HPDE6-E6E7 (cell line): ENCODE data around the gene LHX1.

Source experiments
- DNase-seq: peaks from one replicate; pipeline ENCODE4 v3.0.0; 2011; ENCODE audit warnings: missing footprints; ENCODE audit errors: extremely low spot score

The LHX1 gene

DNA sequence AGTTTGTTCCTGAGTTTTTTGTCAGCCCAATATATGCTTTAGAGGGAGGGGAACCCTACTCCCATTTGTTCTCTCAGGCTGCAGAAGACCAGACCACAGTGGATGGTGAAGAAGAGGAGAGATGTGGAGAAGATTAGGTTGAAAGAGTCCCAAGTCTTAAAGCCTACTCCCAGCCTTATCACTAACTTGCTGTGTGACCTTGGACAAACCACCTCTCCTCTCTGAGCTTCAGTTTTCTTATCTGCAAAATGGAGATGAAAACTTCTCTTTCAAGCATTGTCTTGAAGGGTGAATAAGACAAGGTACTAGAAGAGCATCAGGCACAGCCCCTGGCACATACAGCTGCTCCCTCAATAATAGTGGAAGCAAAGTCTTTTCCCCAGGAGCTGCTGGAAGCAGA lies 15.1 kb upstream of the LHX1 start:
- DNase-seq = no peak

DNA sequence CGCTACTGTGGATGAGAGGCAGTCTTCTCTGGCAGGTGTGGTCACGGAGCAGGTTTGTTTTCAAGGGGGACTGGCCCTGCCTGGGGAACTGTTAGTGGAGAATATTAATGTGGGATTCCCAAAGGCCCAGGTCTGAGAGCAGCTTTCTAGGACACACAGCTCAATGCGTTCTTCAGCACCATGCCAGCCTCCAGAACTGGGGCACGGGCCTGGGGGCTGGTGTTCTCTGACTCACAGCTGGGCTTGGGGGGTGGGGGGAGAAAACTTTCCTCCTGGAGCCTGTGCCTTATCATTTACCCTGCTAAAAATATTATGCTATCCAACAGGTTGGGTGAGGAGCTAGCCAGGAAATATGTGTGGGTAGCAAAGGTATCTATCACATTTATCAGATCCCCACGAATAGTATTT lies 13.5 kb upstream of the LHX1 start:
- no peak for DNase-seq

DNA sequence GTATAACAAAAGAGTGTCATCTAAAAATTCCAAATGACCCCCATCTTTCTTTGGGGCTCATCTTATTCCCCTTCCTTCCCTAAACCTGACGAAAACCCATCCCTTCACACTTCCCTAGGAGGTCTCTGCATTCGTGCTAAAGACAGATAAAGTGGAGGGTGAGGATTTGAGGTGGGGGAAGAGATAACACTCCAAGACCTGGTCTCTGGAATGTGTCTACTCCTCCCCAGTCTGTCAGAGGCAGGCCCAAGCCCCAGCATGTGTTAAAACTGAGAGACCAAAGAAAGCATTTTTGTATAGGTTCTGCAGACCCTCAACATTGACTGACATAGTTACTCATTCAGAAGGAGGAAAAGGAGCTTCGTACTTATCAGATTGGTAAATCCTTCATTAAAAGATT lies 11.0 kb upstream of the LHX1 start:
- no peak for DNase-seq

DNA sequence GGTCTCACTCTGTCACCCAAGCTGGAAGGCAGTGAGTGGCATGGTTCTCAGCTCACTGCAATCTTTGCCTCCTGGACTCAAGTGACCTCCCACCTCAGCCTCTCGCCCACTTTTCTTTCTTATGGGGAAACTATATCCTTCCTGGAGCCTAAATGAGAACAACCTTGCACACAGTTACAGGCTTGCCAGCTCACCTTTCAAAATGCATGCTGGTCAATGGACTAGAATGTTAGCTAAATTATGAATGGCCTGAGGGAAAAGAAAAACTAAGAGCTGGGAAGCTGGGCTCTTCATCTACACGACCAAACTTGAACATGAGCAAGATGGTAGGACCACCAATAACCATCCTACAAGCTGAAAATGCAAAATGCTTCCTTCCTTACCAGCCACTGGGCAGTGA lies 10.6 kb upstream of the LHX1 start:
- no peak for DNase-seq

DNA sequence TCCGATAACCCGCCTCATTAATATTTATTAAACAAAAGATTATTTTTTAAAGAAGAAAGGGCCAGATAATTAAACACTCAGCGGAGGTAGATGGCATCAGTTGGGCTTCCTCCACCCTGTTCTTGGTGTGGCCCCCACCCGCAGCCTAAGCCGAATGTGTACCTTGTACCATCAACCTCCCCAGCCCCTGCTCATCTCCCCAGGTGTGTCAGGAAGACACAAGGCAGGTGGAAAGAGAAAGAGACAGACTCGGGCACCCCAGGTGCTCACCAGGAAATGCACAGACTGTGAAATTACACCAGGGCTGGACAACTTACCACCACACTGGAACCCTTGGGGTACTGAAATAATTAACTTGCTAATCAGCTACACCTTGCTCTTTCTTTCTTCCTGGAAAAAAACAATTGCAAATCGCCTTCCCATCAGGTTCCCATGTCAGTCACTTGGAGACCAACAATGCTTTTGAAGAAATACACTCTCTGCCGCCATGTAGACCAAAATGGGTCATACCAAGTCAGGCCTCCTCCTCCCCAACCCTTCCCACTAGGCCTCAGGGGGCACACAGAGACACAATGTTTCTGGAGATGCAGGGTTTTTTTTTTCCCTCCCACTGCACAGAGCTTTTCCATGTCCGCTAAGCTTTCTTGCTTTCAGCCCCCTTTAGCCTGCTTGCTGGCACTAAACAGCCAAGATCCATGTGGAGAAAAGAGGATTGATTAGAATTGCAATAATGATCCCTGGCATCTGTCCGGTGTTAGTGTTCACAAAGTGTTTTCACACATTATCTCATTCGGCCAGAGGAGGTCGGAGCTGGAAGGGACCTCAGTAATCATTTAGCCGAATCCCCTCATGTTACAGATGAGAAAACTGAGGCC lies 8.6 kb upstream of the LHX1 start:
- no peak for DNase-seq

DNA sequence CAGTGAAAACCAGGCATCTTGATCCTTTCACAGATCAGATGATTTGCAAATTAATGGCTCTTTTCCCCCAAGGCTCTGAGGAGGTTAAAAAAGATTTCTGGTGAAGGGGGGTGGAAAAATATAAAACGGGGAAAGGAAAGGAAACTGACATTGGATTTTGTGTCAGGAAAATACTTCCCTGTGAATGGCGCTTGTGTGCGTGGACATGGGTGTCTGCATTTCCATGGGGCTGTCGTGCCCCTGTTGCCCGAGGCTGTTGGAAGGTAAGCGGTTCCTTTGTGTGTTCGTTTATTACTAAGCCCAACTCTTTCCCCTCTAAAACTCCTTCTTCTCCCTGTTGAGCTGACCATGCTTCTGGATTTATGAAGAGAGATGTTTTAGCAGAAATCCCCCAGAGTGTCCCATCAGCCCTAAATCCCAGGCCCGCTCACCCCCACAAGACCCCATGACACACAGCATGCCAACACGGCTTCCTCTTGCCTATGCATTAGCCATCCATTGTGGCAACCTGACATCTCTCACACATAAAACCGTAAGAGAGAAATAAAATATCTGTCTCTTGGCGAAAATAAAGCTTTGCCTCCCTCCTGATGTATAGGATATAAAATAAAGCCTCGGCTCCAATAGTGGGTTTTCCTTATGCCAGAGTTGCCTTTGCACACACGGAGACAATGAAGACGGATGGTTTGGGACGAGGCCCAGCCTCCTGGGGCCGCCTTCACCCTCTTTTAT lies 7.3 kb upstream of the LHX1 start:
- no peak for DNase-seq

DNA sequence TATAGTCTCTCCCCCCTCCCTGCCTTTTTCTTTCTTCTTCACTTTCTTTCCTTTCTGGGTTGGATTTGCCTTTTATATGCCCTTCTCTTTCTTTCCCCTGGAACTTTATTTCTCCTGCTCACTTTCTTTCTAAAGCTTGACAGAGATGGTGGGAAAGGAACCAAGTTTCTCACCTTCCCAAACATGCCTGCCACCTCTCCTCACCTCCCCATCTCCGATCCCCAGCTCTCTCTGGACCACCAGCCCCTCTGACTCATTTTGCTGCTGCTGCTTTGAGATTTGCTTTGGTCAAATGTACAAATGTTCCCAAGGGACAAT lies 6.7 kb upstream of the LHX1 start:
- DNase-seq = no peak

DNA sequence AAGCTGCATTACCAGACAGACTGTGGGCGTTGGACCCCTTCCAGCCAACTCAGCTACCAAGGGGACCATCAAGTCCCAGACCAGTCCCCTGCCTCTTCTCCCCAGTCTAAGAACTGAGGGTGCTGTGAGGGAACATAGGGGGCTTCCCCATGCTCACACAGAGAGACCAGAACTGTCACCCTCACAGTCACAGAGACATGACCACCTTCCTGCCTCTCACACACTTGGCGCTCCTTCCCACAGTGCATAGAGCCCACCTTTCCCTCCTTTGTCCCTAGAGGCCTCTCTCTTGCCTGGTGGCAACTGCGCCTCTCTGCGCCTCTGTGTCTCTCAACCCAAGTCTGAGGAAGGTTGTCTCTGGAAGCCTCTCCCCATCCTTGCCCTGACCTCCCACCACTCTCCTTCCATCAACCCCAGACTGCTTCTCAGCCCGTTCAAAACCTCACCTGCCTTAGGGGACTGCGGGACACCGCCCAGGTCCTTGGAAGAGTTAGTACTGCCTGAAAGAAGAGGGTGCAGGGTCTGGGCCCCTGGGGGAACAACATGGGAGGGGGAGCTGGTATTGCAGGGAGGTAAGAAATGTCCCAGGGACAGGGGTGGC lies 6.1 kb upstream of the LHX1 start:
- DNase-seq = no peak

DNA sequence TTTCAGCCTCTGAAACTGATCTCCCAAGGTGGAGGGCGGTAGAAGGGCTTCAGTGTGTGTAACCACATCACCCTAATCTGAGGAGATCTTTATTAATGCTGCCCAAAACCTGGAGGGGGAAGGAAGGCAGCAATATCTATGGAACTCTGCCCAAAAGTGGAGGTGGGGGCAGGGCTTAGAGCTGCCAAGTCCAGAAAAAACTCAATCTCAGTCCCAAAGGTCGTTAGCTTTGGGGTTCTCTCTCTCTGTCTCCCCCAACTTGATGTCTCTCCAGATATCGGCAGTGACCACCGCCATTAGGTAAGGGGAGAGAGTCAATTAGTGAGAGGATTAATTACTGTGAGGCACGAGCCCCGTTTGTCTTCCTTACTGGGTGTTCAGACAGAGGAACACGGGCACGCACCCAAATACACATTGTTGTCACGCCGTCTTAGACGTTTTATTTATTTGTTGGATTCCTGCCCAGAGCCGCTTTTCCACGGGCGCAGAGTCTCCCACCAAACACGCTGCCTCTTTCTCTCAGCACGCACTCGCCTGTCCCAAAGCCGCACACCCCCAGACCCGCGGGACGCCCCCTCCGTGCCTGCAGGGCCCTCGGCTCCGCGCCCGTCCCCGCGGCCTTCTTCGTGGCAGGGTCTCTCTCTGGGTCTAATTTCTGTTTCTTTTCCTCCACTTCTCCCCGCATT lies 5.4 kb upstream of the LHX1 start:
- no peak for DNase-seq

DNA sequence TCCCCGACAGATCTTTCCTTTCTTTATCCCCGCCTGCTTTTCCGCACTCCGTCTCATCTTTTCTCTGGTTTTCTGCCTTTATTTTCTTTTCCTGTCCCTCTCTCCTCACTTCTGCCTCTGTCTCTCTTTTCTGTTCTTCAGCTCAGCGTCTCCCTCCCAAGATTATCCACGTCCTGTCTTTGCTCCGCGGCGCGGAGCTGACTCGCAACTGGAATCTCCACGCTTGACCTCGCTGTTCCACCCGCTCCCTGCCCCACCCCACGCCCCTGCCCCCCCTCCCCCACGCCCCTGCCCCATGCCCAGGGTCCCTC lies 4.9 kb upstream of the LHX1 start:
- no peak for DNase-seq

DNA sequence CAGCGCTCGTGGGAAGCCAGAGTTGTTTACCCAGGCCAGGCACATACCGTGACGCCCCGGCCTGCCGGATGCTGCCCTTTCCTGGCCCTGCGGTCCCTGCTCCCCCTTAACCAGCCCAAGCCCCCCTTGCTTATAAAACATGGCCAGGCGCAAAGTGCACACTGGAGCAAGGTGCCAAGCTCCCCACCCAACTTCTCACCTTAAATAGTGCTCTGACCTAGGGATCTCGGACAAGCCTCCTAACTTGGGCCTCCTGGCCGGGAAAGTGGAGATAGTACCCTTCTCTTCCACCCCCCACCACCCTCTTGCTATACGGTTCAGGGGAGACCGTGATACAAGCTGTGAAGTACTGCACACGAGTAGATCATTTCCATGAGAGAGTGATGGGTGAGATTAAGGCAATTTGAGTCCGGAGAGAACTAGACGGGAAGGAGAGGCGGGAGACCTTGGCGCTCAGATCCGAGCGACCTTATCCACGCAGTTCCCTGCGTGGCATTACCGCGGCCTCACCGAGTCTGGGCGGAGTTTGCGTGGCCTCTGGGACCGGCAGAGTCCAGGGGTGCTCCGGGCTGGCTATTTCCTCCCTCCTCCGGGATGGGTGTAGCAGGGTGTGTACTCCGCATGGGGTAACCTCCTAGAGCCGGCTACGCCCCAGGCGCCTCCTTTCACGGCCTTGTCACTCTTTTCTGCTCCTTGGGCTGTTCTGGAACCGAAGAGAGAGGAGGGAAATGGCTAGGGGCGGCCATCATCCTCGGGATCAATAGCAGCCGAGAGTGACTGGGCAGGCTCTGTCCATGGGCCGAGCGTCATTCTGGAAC lies 4.4 kb upstream of the LHX1 start:
- no peak for DNase-seq

DNA sequence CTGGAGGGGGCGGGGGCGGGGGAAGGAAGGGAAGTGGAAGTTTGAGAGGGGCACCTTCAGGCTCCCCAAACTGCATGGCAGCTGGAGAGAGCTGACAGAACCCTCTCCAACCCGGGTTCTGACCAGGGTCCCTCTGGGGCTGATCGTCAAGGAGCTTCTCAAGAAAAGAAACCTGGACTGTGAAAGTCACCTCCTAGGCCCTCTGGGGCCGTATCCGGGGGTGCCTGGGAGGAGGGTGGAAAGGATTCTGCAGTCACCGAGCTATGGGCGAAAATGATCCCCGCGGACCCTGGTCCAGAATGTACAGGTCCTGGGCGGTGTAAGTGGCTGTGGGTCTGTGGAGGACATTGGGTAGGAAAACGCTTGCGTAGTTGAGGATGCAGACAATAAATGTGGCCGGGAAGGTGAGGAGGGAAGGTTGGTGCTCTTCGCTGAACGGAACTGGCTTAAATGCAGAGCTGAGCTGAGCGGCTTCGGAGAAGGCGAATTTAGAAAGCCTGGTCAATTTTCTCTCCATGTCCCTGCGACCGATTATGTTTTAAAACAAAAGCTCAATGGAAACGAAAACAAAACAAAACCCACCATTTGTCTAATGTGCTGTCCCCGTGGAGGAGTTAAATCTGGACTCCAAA lies 3.6 kb upstream of the LHX1 start:
- no peak for DNase-seq

DNA sequence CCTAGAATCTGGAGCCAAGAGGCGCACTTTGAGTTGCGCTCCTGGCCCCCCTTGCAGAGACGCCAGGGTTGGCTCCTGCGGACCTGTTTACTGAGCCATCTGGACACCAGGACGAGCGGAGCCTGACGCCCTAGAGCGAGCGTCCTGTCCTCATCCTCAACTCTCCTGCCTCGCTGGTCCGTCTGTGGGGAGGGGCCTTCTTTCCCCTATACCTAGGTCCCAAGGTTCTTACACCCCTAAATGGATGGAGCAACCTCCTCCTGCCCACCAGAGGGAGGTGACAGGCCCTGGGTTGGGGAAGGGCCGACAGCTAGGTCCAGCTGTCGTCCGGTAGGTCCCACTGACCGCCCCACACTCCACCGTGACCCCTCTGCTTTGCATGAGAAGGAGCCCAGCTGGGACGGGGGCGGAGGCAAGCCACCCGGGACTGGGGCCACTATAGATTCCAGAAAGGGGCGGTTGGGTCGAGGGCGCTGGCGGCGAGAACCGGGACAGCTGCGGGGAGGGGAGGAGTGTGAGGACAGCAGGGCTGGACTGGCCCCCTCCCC lies 3.1 kb upstream of the LHX1 start:
- DNase-seq = no peak

DNA sequence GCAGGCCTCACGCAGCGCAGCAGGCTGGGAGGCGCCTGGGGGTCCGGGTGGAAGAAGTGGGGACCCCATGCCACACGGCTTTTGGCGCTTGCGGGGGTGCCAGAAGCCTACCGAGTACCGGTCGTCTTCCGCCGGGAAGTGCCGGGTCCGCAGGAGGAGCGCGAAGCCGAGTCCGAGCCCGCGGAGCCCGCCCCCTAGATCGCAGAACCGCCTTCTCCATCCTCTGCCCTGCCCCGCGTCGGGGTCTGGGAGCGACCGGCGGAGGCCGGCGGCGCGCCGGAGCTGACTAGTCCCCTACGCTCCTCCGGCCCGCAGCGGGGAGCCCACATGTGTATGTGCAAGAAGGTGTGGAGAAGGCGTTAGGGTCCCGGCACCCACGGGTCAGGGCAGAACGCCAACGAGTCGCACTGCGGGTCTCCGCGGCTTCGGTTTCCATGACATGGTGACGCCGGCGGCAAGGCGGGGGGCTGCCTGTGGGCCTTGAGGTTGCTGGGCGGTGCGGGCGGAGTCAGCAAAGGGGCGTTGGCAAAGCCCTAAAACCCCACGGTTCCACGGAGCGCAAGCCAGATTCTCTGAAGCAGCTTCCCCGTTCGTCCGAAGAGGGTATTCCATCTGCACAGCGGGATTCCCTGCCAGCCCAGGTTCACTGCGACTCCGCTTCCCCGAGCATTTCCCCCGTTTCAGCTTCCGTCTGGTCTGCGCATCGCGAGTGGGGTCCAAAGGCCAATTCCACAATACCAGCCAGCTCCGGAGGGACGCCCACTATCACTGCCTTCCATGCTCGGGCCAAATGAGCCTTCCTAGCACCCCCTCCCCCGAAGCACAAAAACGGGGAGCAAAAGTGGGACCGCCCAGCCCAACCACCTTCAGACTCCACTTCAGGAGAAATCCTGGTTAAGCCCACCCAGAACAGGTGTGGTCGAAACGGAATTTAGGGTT lies 2.3 kb upstream of the LHX1 start:
- no peak for DNase-seq

DNA sequence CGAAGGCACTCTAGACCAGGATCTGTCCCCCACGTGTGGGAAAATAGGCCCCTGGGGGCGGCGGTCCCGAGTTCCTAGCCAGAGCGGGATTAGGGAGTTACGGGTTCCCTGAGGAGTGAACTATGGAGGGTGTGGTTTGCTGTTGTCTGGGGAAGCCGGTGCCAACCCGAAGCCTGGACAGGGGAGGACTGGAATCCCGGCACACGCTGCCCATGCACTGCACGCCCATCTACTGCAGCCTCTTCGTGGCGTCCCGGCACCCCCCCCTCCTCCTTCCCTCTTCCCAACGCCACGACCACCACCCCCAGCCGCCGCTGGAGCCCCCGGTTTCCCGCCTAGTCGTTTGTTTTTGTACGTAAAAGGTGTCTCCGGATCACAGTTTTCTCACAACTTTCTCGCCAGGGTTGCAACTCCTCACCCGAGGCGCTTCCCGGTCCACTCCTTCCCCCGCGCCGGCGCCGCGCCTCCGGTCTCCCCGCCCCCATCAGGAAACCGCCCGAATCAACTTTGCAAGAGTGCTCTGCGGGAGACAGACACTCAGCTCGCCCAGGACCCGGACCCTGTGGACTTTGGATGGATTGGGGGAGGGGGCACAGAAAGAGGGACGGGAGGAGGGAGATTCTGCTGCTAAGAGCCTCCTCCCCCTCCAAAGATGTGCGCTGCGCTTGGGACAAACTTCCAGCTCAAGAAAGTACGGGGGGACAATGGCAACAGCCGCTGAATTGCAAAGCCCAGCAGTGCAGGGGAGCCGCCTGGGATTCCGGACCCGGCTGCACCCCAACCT lies 1.4 kb upstream of the LHX1 start:
- no peak for DNase-seq

DNA sequence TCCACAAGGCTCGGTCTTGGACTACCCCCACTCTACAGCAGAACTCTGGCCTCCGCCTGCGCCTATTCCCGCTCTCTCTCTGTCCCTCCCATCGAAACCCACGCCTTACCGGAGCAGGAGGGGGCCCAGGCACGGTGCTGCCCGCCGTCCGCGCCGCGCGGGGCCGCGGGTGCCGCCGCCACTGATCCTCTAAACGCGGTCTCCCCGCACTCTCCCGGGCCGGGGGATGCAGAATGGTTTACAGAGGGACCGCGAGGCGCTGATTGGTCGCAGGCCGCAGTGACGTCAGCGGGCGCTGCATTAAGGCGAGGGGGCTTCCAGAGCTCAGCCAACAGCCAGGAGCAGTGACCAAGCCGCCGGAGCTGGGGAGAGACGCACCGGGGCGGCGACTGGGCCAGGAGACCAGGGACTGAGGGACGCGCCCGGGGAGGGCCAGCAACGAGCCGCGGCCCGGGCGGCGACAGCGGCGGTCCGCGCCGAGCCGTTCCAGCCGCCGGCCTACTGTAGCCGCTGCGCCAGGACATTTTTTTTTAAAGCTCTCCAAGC lies 747 bp upstream of the LHX1 start:
- DNase-seq = no peak

DNA sequence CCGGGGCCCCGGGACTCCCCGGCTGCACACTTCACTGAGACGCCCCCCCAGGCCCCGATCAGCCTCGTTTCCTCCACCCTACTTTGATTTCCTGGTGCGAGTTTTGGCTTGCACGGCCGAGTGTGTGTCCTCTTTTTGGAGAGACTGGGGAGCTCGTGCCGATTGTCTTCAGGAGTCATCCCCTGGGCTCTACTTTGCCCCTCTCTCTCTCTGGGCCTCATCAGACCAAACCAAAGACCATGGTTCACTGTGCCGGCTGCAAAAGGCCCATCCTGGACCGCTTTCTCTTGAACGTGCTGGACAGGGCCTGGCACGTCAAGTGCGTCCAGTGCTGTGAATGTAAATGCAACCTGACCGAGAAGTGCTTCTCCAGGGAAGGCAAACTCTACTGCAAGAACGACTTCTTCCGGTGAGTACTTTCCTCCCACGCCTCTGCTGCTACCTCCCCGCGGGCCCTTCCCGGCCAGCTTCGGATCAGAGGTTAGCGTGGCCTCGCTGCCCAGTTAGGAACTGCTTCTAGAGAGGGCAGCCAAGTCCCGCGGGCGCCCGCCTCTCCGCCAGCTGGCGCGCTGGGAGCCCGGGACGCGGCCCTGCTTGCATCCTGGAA lies 787 bp downstream of the LHX1 start:
- DNase-seq = no peak

DNA sequence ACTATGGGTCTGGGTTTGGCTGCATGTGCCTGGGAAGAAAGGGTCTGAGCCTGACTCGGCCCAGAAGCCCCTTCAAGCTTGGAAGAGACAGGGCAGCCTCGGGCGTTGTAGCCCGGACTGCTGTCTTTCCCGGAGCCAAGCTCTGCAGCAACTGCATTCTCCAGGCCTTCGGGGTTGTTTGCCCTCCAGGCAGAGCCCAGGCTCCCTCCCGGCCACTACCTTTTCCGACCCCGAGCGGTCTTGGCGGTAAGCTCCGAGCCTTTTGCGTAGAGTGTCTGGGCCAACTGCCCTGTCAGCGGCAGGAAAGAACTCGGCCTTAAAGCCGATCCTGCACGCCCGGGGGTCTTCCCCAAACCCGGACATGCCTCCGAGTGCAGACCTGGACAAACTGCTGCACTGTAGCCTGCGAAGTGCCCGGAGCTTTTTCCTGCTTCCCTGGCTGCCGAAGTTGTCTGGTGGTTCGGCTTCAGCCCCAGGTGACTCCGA lies 1.3 kb downstream of the LHX1 start:
- no peak for DNase-seq
